GM18526 (cell line): ENCODE results near the gene EML4.

Experiments used
- POLR2A ChIP-seq: IDR thresholded peaks from 3 replicates; pipeline ENCODE4 v1.6.1; 2011; ENCODE audit not compliant: insufficient read length; ENCODE audit errors: extremely low read depth

Gene EML4

DNA sequence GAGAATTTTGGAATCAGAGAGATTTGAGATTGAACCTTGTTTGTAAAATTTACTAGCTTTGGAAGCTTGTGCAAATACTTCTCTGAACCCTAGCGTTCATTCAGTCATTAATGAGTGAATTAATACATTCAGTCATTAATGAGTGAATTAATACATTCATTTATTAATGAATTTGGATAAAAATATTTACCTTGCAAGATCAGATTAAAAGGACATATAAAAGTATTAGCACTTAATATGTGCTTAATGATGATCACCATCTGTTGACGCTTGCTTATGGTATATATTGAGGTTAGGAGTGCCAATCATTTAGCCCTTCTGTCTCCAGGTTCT, 26.9 kb downstream of the EML4 start:
- no peak for TF ChIP-seq POLR2A

DNA sequence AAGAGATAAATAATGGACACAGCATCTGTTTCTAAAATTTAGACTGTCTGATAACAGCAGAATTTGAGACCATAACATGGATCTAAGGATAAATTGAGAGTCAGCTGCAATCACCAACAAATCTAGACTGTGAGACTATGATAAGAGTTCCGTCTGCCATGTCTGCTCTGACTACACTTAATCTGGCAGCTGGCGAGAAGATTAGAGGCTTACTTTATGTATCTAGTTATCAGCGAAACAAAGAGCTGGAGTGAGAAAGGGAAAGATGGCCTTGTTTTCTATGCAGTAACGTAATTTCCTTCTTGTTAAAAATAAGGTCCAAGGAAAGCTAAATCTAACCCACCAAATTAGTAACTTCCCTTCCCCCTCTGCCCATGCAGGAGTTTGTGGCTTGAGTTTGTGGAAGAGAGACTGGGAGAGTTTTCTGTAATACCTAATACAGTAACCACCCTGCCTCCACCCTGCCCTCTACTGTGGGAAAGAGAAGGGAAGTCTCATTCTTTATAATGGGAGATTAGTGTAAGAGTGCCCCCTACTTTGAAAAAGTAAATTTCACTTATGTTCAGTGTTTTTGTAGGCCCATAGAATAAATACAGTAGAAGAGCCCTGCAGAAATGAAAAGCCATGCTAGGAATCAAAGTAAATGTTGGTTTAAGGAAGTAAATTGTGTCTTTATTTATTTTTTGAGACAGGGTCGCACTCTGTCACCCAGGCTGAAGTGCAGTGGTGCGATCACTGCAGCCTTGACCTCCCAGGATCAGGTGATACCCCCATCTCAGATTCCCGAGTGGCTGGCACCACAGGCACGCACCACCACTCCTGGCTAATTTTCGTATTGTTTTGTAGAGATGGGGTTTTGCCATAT, 27.5 kb downstream of the EML4 start:
- no peak for TF ChIP-seq POLR2A

DNA sequence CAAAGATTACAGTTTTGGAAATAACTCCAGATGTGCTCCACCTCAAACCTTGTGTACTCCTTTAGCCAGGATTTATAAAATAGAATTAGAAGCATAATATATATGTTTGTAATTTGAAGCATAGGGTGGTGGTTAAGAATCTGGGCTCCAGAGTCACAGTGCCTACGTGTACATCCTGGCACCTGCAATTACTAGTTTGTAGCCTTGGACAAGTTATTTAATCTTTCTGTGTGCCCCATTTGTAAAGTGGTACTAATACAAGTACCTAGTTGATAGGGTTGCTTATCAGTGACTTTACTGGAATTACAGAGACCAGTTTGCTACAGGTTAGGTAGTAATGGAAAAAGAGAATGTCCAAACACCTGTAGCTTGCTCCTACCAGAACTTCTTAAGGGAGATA, 28.6 kb downstream of the EML4 start:
- TF ChIP-seq POLR2A = no peak

DNA sequence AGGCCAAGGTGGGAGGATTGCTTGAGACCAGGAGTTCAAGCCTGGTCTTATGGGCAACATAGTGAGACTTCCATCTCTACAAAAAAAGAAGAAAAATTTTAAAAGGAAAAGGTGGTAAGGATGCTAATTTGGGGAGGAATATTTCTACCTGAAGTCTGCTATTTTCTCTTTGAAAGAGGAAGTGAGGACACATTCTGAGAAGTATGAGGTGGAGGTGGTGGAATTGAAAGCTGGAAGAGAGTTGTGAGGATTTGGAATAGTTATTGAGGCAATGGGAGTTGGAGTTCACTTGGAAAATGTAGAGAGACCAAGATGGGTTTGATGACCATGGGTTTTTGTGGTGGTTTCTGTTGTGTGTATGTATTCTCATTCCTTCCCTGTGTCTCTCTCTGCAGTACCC, 29.3 kb downstream of the EML4 start:
- TF ChIP-seq POLR2A = no peak

DNA sequence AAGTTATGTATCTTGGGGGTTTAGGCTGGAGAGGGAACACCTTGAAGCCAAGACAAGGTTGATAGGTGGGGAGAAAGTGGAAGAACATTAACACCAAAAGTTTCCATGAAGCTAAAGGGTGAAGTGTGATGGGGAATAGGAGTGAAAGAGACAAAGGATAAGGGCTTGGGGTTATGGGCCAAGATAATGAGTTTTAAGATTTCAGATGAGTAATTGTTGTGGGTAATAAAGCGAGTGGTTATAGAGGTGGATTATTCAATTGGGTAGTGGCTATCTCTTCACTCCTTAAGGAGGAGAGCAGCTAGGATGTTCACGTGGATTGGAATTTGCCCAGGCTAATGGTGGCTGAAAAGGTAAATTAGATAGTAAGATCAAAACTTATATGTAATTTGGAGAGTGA, 29.8 kb downstream of the EML4 start:
- TF ChIP-seq POLR2A = no peak

DNA sequence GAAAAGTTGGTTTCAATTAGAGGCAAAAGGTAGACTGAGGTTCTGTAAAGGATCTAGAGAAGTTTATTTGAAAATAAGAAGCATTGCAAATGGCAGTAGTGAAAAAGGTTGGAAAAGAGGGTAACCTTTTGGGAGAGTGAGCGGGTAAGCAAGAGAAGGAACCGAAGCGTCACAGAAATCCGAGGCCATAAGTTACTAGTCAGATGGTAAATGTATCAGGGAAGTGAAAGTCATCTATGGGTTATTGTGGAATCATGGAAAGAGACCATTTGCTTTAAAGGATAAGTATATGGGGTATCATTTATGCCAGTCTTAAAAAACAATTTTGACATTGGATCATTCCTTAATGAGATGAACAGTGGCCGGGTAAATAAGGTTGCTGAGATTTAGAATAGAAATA, 30.5 kb downstream of the EML4 start:
- TF ChIP-seq POLR2A = no peak

DNA sequence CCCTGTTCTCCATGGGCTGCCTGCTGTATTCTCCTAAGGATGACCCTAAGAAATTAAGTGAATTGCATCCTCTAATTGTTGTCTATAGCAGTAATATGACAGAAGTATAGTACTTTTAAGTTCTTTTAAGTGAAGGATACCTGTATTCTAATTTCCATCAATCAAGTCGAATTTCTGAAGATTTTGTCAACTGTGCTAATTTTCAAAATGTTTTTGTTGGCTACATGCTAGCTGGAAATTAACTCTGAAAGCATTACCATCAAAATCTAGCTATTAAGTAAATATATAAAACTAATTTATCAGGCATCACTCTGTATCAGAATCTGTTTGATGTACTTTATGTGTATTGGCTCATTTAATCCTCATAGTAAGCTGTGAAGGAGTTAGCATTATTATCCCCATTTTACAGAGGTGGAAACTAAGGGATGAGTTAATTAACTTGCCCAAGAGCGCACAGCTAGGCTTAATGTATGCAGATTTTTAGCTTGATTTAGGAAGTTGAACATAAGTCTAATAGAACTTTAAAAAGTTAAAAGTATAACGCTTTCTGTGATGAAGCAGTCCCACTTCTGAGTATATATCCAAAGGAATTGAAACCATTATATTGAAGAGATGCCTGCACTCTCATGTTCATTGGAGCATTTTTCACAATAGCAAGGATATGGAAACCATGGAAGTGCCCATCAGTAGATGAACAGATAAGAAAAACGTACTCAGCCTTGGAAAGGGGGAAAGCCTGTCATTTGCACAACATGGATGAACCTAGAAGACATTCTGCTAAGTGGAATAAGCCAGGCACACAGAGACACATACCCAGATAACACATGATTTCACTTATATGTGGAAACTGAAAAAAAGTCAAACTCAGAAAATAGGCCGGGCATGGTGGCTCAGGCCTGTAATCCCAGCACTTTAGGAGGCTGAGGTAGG, 32.0 kb downstream of the EML4 start:
- no peak for TF ChIP-seq POLR2A

DNA sequence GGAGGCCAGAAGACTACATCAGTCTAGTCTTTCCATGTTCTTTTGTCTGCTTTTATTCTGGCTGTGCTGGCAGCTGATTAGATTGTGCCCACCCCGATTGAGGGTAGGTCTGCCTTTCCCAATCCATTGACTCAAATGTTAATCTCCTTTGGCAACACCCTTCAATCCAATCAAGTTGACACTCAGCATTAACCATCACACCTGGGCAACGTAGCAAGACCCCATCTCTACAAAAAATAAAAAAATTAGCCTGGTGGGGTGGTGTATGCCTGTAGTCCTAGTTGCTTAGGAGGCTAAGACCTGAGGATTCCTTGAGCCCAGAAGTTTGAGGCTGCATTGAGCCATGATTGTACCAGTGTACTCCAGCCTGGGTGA, 33.5 kb downstream of the EML4 start:
- no peak for TF ChIP-seq POLR2A

DNA sequence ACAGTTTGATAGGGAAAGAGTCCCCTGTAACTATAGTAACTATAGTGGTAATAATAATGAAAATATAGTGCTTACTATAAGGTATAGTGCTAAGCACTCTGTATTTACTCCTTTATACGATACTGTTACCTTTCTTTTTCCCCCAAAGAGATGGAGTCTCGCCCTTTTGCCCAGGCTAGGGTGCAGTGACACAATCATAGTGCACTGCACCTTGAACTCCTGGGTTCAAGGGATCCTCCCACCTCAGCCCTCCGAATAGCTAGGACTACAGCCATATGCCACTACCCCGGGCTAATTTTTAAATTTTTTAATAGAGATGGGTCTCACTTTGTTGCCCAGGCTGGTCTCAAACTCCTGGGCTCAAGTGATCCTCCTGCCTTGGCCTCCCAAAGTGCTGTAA, 34.6 kb downstream of the EML4 start:
- no peak for TF ChIP-seq POLR2A

DNA sequence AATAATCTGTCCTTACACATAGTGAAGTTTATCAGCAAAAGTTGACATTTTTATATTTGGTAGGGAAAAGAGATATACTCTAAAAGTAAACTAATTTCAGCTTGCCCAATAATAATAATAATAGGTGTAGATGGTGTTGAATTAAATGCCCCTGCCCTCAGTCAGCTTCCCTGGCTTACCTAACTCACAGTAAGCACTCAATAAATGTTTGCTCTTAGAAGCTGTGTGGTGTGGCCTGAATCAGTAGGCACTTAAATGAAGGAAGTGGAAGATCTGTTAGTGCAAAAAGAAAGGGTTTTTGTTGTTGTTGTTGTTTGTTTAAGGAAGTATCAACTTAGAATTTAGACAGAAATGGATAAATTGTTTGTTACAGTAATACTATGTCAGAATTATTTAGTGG, 36.2 kb downstream of the EML4 start:
- no peak for TF ChIP-seq POLR2A

DNA sequence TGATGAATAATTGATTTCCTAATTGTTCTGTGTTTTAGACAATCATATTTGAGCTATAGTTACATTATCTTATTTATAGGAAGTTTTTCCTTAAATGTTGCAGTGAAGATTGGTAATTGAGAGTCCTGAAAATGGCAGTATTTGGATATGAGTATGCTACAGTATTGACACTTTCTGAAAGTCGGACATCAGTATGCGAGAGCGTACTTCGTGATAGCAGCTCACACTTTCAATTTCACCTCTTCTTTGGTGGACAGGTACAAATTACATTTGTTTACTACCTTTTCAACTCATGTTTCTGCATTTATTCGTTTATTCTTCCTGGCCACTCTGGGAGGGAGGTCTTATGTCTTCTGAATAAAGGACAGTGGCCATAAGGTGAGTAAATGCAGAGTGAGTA, 38.7 kb downstream of the EML4 start:
- no peak for TF ChIP-seq POLR2A

DNA sequence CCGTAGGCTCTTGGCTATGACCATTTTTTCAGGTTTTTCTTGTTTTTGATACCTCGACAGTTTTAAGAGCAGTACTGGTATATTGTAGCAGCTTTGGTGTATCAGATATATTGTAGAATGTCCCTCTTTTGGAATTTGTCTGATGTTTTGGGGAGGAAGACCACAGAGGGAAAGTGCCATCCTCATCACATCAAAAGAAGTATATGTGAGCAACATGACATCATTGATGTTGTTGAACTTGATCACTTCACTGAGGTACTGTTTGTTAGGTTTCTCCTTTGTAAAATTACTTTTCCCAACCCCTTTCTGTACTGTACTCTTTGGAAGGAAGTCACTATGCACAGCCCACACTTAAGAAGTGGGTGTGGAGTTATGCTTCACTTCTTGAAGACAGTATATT, 41.0 kb downstream of the EML4 start:
- TF ChIP-seq POLR2A = no peak

DNA sequence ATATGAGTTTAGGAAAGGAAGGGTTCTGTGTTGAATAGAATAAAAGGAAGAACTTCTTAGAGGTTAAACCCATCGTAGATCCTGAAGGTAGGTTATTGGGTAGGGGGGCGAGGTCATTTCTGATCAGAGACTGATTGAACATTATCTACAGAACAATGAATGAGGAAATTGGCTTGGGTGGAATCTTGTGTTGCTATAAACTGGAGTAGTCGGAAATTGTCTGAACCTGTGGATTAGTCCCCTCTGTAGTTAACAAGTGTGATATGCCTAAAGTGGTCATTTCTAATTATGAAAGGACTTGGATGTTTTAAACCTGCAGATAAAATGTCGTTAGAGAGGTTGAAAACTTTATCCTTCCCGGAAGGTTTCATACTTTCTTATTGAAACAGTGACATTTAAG, 42.1 kb downstream of the EML4 start:
- TF ChIP-seq POLR2A = no peak

DNA sequence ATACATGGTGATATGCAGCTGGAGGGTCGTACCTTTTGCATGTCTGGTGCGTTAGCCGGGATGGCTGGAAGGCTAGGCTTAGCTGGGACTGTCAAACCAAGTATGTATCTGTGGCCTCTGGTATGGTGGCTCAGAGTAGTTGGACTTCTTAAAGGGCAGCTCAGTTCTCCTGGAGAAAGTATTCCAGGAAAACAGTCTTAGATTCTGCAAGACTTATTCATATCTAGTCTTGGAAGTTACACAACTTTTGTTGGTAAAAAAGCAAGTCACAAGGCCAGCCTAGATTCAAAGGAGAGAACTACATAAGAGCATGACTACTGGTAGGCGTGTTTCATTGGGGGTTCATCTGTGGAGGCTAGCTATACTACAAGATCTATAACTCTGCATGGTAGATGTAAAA, 45.5 kb downstream of the EML4 start:
- TF ChIP-seq POLR2A = no peak

DNA sequence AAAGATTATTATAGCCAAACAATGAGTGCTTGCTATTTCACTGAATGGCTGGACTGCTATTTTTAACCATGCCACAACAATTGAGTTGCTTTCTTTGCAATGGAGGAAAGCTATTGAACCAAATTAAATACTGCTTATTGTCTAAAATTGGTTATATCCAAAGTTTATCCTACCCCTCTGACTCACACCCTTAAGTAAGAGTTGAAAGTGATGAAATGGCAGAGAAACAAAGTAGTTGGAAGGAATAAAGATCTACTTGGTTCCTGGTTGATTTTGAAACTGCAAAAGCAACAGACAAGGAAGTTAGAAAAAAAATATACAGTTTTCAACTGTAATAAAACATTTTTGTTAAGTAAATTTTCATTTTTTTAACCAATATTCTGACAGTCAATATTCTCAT, 47.5 kb downstream of the EML4 start:
- no peak for TF ChIP-seq POLR2A

DNA sequence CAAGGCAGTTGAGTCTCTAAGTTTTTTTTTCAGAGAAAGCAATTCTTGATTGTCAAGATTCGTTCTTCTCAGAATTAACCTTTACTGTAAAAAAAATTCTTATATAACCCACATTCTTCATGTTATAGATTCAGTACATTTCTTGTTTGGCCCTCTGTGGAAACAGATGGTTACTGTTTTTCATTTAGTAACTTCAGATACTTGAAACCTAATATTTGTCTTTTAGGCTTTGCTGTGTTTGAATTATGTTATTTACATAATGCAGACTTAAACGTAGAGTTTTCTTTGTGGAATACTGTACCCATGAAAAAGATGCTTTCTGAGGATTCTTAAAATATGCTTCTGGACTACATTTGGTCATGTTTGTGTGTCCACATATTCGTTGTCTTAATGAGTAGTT, 48.2 kb downstream of the EML4 start:
- TF ChIP-seq POLR2A = no peak
